CD4-positive, alpha-beta T cell treated with Interleukin-12 subunit alpha and Interleukin-12 subunit beta, for 1 hour (primary cell): ENCODE data around the gene INPP4B.

ENCODE experiments used
- DNase-seq: peaks from one replicate; pipeline ENCODE4 v3.0.0-alpha.2; 2020

INPP4B gene

GRCh38 chr4:142329313-142329712 lies 516.8 kb downstream of the INPP4B start:
- DNase-seq = no peak

GRCh38 chr4:142326181-142326580 lies 519.9 kb downstream of the INPP4B start:
- DNase-seq = no peak

- no peak for DNase-seq
Measured at GRCh38 chr4:142324572-142324971, 521.5 kb downstream of the INPP4B start.

- no peak for DNase-seq
Measured at GRCh38 chr4:142322996-142323395, 523.1 kb downstream of the INPP4B start.

- no peak for DNase-seq
Measured at GRCh38 chr4:142318280-142318679, 527.8 kb downstream of the INPP4B start.

GRCh38 chr4:142316913-142317312 lies 529.2 kb downstream of the INPP4B start:
- DNase-seq = no peak

GRCh38 chr4:142316025-142316424 lies 530.1 kb downstream of the INPP4B start:
- DNase-seq = no peak

- DNase-seq = peak; percentile 8
Measured at GRCh38 chr4:142314686-142315085, 531.4 kb downstream of the INPP4B start.

- DNase-seq = no peak
Measured at GRCh38 chr4:142314247-142314646, 531.9 kb downstream of the INPP4B start.

GRCh38 chr4:142312391-142312790 lies 533.7 kb downstream of the INPP4B start:
- no peak for DNase-seq

GRCh38 chr4:142311916-142312315 lies 534.2 kb downstream of the INPP4B start:
- DNase-seq = no peak

- no peak for DNase-seq
Measured at GRCh38 chr4:142309772-142310171, 536.3 kb downstream of the INPP4B start.

GRCh38 chr4:142307857-142308256 lies 538.2 kb downstream of the INPP4B start:
- no peak for DNase-seq

GRCh38 chr4:142297313-142297712 lies 548.8 kb downstream of the INPP4B start:
- no peak for DNase-seq

GRCh38 chr4:142293536-142293935 lies 552.6 kb downstream of the INPP4B start:
- DNase-seq = no peak

- no peak for DNase-seq
Measured at GRCh38 chr4:142292231-142292630, 553.9 kb downstream of the INPP4B start.

- no peak for DNase-seq
Measured at GRCh38 chr4:142291299-142292050, 554.6 kb downstream of the INPP4B start.

GRCh38 chr4:142287371-142287770 lies 558.7 kb downstream of the INPP4B start:
- no peak for DNase-seq

GRCh38 chr4:142285222-142285583 lies 560.9 kb downstream of the INPP4B start:
- DNase-seq = no peak

- DNase-seq = no peak
Measured at GRCh38 chr4:142284402-142285221, 561.5 kb downstream of the INPP4B start.

- peak; percentile 49 for DNase-seq
Measured at GRCh38 chr4:142282870-142283431, 563.1 kb downstream of the INPP4B start.

- DNase-seq = no peak
Measured at GRCh38 chr4:142281999-142282398, 564.1 kb downstream of the INPP4B start.

GRCh38 chr4:142278663-142279062 lies 567.4 kb downstream of the INPP4B start:
- DNase-seq = no peak

- DNase-seq = no peak
Measured at GRCh38 chr4:142278171-142278570, 567.9 kb downstream of the INPP4B start.
